ENCODE results near the gene CRB1. TPM values are rescaled to one million over a fixed set of nuclear protein-coding genes. Genes with fewer than 3 reads are reported as not detected.

The CRB1 gene
- polyA plus RNA-seq, 1 donor from 2014 or later: 2.3 TPM

GRCh38 chr1:197355248-197355995, 87.4 kb downstream of the CRB1 start:
- H3K27ac ChIP-seq (ENCODE audit: low read length): no peak overlapping the region
- H3K79me2 ChIP-seq (replicated peaks; ENCODE audit: insufficient read depth, low read length): no peaks in the 10 kb centered on the region
- no peak for TF ChIP-seq EP300 (conservative IDR thresholded peaks at IDR 0.05; ENCODE audit: poor library complexity, severe bottlenecking)
- TF ChIP-seq CTCF (IDR thresholded peaks at IDR 0.05; ENCODE audit: poor library complexity, severe bottlenecking): no peak
- TF ChIP-seq SMC3 (conservative IDR thresholded peaks at IDR 0.05; ENCODE audit: poor library complexity): no peak
- no peak for TF ChIP-seq EZH2 (IDR thresholded peaks at IDR 0.05; ENCODE audit: borderline replicate concordance, insufficient read depth, low read length, poor library complexity, severe bottlenecking)
- TF ChIP-seq TAF1 (IDR thresholded peaks at IDR 0.05; ENCODE audit: low read depth): no peak
- no peak for TF ChIP-seq RAD21 (conservative IDR thresholded peaks at IDR 0.05)
- no peak for TF ChIP-seq REST (IDR thresholded peaks at IDR 0.05; ENCODE audit: borderline replicate concordance)
- TF ChIP-seq POLR2AphosphoS5 (IDR thresholded peaks at IDR 0.05): no peak
- no peak for TF ChIP-seq MXI1 (conservative IDR thresholded peaks at IDR 0.05; ENCODE audit: poor library complexity, severe bottlenecking)
- H4K20me1 ChIP-seq (ENCODE audit: insufficient read depth): no peaks in the 10 kb centered on the region
- H3K27me3 ChIP-seq (ENCODE audit: insufficient read depth, low read depth, low read length): no peaks in the 10 kb centered on the region
- no peaks in the 10 kb centered on the region for H3K9me3 ChIP-seq (ENCODE audit: low read length)
- H3K9me2 ChIP-seq (ENCODE audit: insufficient read depth, low read length): no peaks in the 10 kb centered on the region
- no peak overlapping the region for H2AFZ ChIP-seq (ENCODE audit: low read depth, low read length)
- no peak overlapping the region for H3K9ac ChIP-seq (ENCODE audit: low read length)
- H3K36me3 ChIP-seq (ENCODE audit: insufficient read depth, low read length): no peaks in the 10 kb centered on the region
- no peak overlapping the region for H3K4me3 ChIP-seq (ENCODE audit: low read length)
- no peak overlapping the region for H3K4me2 ChIP-seq (ENCODE audit: low read length)
- no peaks in the 10 kb centered on the region for H3F3A ChIP-seq (ENCODE audit: insufficient read depth, low read length, poor library complexity, severe bottlenecking)

- Histone ChIP-seq H3K27ac (ENCODE audit: low read length) (no peak overlapping the region), H2AFZ (ENCODE audit: low read depth, low read length) (no peak overlapping the region), H3F3A (ENCODE audit: insufficient read depth, low read length, poor library complexity, severe bottlenecking) (no peaks in the 10 kb centered on the region), H3K79me2 (replicated peaks; ENCODE audit: insufficient read depth, low read length) (no peaks in the 10 kb centered on the region), H3K9ac (ENCODE audit: low read length) (no peak overlapping the region), H3K4me2 (ENCODE audit: low read length) (no peak overlapping the region), H3K27me3 (ENCODE audit: insufficient read depth, low read depth, low read length) (no peaks in the 10 kb centered on the region), H4K20me1 (ENCODE audit: insufficient read depth) (no peaks in the 10 kb centered on the region), H3K36me3 (ENCODE audit: insufficient read depth, low read length) (no peaks in the 10 kb centered on the region), H3K4me3 (ENCODE audit: low read length) (no peak overlapping the region), H3K9me2 (ENCODE audit: insufficient read depth, low read length) (no peaks in the 10 kb centered on the region), H3K9me3 (ENCODE audit: low read length) (no peaks in the 10 kb centered on the region)
- TF ChIP-seq REST (IDR thresholded peaks at IDR 0.05; ENCODE audit: borderline replicate concordance) (no peak), RAD21 (conservative IDR thresholded peaks at IDR 0.05) (peak; percentile 83), CTCF (IDR thresholded peaks at IDR 0.05; ENCODE audit: poor library complexity, severe bottlenecking) (peak; percentile 76), SMC3 (conservative IDR thresholded peaks at IDR 0.05; ENCODE audit: poor library complexity) (peak; percentile 83)
Observed at GRCh38 chr1:197356723-197357533, 88.9 kb downstream of the CRB1 start.

All from neural cell (in vitro differentiated cells).